Heart right ventricle (tissue), 16 donors: ENCODE data around the gene GMPR. TPM values are rescaled to one million over a fixed set of nuclear protein-coding genes. Genes with fewer than 3 reads are reported as not detected.
A peak's percentile ranks its signal among the peaks of the same experiment; 100 is the strongest.

Source experiments
- ATAC-seq, 8 donors: fragments of 200-7000 bp; cut with Tn5 transposase; one replicate each; pipeline ENCODE4 v1.9.1; 2020; ENCODE audit warnings: mild to moderate bottlenecking in 8 of 8, moderate library complexity in 8 of 8, moderate number of reproducible peaks in 1 of 8
- DNase-seq, 2 donors: peaks; one replicate each; pipeline ENCODE4 v3.0.0-alpha.2; 2020
- H3K27ac ChIP-seq, 10 donors: fragments of 200-600 bp; sonication (generic) in 2 of 10; one replicate each; pipeline versions ENCODE4 v1.5.0 to v1.8.0; 2020 to 2022; ENCODE audit warnings: mild to moderate bottlenecking in 3 of 10
- H3K27me3 ChIP-seq, 7 donors: fragments of 200-600 bp; one replicate each; pipeline ENCODE4 v1.8.0; 2021 to 2022; ENCODE audit warnings: mild to moderate bottlenecking in 2 of 7
- H3K36me3 ChIP-seq, 9 donors: fragments of 200-600 bp; sonication (generic) in 1 of 9; one replicate each; pipeline versions ENCODE4 v1.5.0 to v1.8.0; 2020 to 2022; ENCODE audit warnings: mild to moderate bottlenecking in 2 of 9
- H3K4me1 ChIP-seq, 9 donors: fragments of 200-600 bp; sonication (generic) in 1 of 9; one replicate each; pipeline versions ENCODE4 v1.5.0 to v1.8.0; 2020 to 2022; ENCODE audit warnings: mild to moderate bottlenecking in 4 of 9
- H3K4me3 ChIP-seq, 10 donors: fragments of 200-600 bp; sonication (generic) in 2 of 10; one replicate each; pipeline versions ENCODE4 v1.5.0 to v1.8.0; 2020 to 2022; ENCODE audit warnings: mild to moderate bottlenecking in 7 of 10, moderate library complexity in 2 of 10
- H3K9me3 ChIP-seq, 11 donors: fragments of 200-600 bp in 10 of 11; sonication (generic) in 2 of 11; one replicate each; pipeline versions ENCODE4 v1.5.0 to v1.8.0; 2013 to 2022; ENCODE audit warnings: mild to moderate bottlenecking in 2 of 11, control low read depth in 1 of 11, moderate library complexity in 1 of 11
- WGBS, 2 donors: extraction: QIAGEN DNeasy Blood & Tissue Kit; methylation state at CpG; one replicate each; pipeline ENCODE4 v1.1.7; 2013; ENCODE audit warnings: inconsistent platforms in 1 of 2; 5-methylcytosine and 5-hydroxymethylcytosine counted together
- intact Hi-C, 10 donors: fragments of 100-400 bp; cut with DNase I; formaldehyde crosslinking; loops; one replicate each; pipeline versions ENCODE4 v1.11.1 to v1.14.2; 2022
- polyA plus RNA-seq, 2 donors: library from polyadenylated mRNA; stranded (reverse); fragments of 200-250 nt; gene quantifications; one replicate each; pipeline ENCODE4 v1.2.3, GENCODE V29; 2013
- total RNA-seq, 10 donors: library from RNA; stranded (reverse); fragmentation: NEBNext Ultra II Directional in 3 of 10; extraction: Animal tissue kit (Norgen Biotek cat#: 25700) in 3 of 10; gene quantifications; one replicate each; pipeline versions ENCODE4 v1.2.1 to v1.2.4, GENCODE V29; 2021 to 2023
- TF ChIP-seq, protein P1 (sequence below), 9 donors: fragments of 200-600 bp; sonication (generic) in 2 of 9; IDR thresholded peaks; one replicate each; pipeline versions ENCODE4 v1.5.0 to v1.8.0; 2021 to 2022; ENCODE audit warnings: antibody characterized with exemption in 9 of 9, mild to moderate bottlenecking in 5 of 9, moderate library complexity in 1 of 9
- donor health status: Arrhythmogenic right ventricular cardiomyopathy.
- donor health status: ischemic (EF 13 %, LVEDD 7.1; RV severe dilation, severe dysfunction).
- donor health status: healthy with polysubstance abuse.
- donor health status: DM: no; HTN: yes; CAD: no.
- donor health status: DM: no; HTN: no; CAD: no.
- donor health status: ischemic (EF 25% LVEDD 6.9; RV normal size, moderate dysfunction).
- donor health status: ischemic (EF 25% LVEDD 5.7; RV mildly dilated, moderate dysfunction).
- donor health status: healthy.
- donor health status: DM: yes; HTN: yes; CAD: no.
- donor health status: Ischemic cardiomyopathy.
- donor health status: ischemic (EF 35%, LVEDD 5.7; RV mildly dilated, moderate dysfunction).
- donor health status: nonischemic (EF 11% LVEDD 7.7; RV severe dilation, severe dysfunction).
- donor health status: DM: yes; HTN: yes; CAD: no.
- donor health status: PGD.
- donor health status: ischemic (EF 29% LVEDD 5.4; RV normal size, mild dysfunction).
- donor health status: nonischemic (EF 23%, LVEDD 6.1; RV moderate dilation, normal function).

GMPR gene
- total and polyA plus RNA-seq, 12 donors, result 74.1 to 334 (median 104) TPM

DNA sequence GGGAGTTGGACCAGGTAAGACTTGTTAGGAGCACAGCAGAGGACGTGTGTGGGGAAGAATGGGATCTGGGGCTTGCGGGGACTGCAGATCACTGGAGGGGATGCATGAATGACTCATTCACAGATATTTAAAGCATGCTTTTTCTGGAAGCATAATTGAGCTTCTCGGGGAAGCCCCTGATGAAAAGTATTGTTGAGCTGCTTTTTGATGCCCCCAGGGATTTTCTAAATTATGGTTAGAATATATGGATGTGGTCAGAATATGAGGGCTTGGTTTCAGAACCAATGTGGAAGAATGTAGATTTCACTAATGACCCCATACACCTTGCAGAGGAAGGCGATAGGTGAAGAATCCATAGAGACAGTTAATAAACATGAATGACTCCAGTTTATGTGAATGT is 36.1 kb downstream of the GMPR start:
- ATAC-seq (no peak), DNase-seq (no peak)
- 67 to 73% methylated on average over 4 of the region's 4 CpGs for WGBS, 2 donors
- Histone ChIP-seq H3K9me3 (no peaks in the 10 kb centered on the region), H3K4me1 (peaks cover 4 to 49% (median 17%) of the 10 kb centered on the region in 9 donors), H3K36me3 (peaks cover 0 to 14% (median 0%) of the 10 kb centered on the region in 9 donors), H3K27me3 (no peaks in the 10 kb centered on the region), H3K27ac (no peak overlapping the region), H3K4me3 (no peak overlapping the region)
- intact Hi-C loops, result no loop called here
- TF ChIP-seq, protein P1, sequence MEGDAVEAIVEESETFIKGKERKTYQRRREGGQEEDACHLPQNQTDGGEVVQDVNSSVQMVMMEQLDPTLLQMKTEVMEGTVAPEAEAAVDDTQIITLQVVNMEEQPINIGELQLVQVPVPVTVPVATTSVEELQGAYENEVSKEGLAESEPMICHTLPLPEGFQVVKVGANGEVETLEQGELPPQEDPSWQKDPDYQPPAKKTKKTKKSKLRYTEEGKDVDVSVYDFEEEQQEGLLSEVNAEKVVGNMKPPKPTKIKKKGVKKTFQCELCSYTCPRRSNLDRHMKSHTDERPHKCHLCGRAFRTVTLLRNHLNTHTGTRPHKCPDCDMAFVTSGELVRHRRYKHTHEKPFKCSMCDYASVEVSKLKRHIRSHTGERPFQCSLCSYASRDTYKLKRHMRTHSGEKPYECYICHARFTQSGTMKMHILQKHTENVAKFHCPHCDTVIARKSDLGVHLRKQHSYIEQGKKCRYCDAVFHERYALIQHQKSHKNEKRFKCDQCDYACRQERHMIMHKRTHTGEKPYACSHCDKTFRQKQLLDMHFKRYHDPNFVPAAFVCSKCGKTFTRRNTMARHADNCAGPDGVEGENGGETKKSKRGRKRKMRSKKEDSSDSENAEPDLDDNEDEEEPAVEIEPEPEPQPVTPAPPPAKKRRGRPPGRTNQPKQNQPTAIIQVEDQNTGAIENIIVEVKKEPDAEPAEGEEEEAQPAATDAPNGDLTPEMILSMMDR (IDR thresholded peaks at IDR 0.05), result no peak

DNA sequence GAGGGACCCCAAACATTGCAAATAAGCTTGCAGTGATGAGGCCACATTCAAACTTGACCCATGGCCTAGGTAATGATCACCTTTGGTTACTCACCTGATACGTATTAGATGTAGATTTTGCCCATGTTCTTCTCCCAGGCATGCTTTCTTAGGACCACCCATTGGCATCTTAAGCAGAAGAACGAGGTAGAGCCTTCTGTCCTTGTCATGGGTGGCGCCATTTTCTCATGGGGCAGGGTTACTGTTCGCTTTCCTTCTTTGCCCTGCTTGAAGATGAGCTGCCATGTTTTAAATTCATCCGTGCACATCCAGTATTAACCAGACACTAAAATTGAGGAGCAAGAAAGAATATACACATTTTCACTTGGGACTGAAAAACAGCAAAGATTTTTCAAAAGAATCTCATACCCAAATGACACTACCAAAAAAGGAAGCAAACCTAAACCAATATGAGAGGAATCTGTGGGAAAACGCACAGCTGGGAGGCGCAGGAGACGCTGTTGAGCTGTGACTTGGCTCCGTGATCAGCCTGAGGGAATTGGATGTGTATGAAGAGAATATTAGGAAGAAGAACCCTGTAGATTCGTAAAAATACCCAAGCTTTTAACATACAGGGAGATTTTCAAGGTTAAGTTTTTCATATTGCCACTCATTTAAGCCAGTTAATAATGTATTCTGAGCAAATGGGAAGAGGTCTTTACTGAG is 36.6 kb downstream of the GMPR start:
- no peak for DNase-seq
- TF ChIP-seq, protein P1 (IDR thresholded peaks at IDR 0.05), result no peak
- no peak overlapping the region for H3K27ac ChIP-seq
- peaks cover 0 to 17% (median 0%) of the 10 kb centered on the region in 9 donors for H3K36me3 ChIP-seq
- WGBS, 2 donors, result 86 to 89% methylated on average over 10 of the region's 10 CpGs
- H3K27me3 ChIP-seq, result no peaks in the 10 kb centered on the region
- intact Hi-C loops, result loop anchor here in 2 of 10 donors (5.0 kb wide), 2 partner anchors 33 to 38 kb away; partner anchors contain the start of gene GMPR (in 1 of the 2)
- peaks cover 4 to 49% (median 17%) of the 10 kb centered on the region in 9 donors for H3K4me1 ChIP-seq
- H3K9me3 ChIP-seq, result no peaks in the 10 kb centered on the region
- ATAC-seq, result no peak
- H3K4me3 ChIP-seq, result no peak overlapping the region

DNA sequence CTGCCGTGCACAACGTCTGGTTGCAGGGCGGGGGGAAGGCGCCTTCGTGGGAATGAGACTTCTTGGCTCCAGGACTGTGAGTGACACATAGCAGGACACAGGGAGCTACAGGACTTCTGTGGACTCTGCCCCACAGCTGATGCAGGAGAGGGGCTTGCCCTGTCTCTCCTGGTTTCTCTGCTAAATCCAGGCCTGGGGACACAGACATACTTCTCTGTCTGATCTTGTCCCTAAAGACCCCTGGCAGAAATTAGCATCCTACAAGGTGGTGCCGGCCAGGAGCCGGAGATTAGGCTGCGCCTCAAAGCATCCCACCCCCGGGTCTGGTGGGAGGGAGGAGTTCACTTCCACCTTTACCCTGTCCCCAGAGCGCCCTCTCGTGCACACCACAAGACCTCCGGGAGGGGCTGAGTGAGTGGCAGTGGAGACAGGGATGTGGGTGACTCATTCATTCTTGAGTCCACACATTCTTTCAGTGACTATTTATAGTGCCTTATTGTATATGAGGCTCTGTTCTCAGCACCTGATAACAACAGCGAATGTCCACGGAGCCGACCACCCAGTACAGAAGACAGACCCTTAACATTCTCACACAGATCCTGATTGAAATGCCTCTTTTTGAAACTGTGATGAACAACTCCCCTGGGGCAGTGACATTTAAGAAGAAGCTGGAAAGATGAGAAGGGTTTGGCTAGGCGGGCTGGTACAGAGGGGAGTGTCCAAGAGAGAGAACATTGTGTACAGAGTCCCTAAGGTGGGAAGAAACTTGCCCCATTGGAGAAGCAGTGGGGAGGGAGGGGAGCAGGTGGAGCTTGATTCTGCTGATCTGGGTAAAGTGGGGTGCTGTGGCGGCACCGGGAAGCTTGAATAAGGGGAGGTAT is 39.0 kb downstream of the GMPR start:
- intact Hi-C loops, result loop anchor here in 6 of 10 donors (1.0 to 5.0 kb wide), 6 partner anchors 33 to 40 kb away; partner anchors contain the start of gene GMPR (in 2 of the 6)
- peak overlapping the region; percentile 36 to 84 (median 82) for H3K27ac ChIP-seq
- ATAC-seq, result peak; percentile 85 to 95 (median 92)
- H3K4me1 ChIP-seq, result peaks cover 4 to 49% (median 17%) of the 10 kb centered on the region in 9 donors
- H3K9me3 ChIP-seq, result no peaks in the 10 kb centered on the region
- TF ChIP-seq, protein P1 (IDR thresholded peaks at IDR 0.05), result peak in 8 of 9 donors; percentile 30 to 69 (median 51)
- H3K36me3 ChIP-seq, result peaks cover 0 to 32% (median 0%) of the 10 kb centered on the region in 9 donors
- no peak overlapping the region for H3K4me3 ChIP-seq
- no peaks in the 10 kb centered on the region for H3K27me3 ChIP-seq
- DNase-seq, result peak; percentile 70 to 78
- 33 to 42% methylated on average over 18 of the region's 18 CpGs for WGBS, 2 donors
